IPS-18a (cell line): ENCODE measurements around the gene RNH1.

ENCODE experiments used
- H3K27ac ChIP-seq: one replicate; pipeline ENCODE4 v1.5.1; 2013; ENCODE audit warnings: low read length
- H3K27me3 ChIP-seq: one replicate; pipeline ENCODE4 v1.6.1; 2013; ENCODE audit warnings: mild to moderate bottlenecking, low read length; ENCODE audit not compliant: control insufficient read depth, insufficient read depth
- H3K36me3 ChIP-seq: one replicate; pipeline ENCODE4 v1.6.1; 2013; ENCODE audit warnings: low read depth, low read length; ENCODE audit not compliant: control insufficient read depth
- H3K4me1 ChIP-seq: one replicate; pipeline ENCODE4 v1.6.1; 2013; ENCODE audit warnings: low read depth, low read length; ENCODE audit not compliant: control insufficient read depth
- H3K4me3 ChIP-seq: one replicate; pipeline ENCODE4 v1.5.1; 2013; ENCODE audit warnings: low read length
- H3K9ac ChIP-seq: one replicate; pipeline ENCODE4 v1.6.1; 2013; ENCODE audit warnings: mild to moderate bottlenecking, low read length, moderate library complexity
- H3K9me3 ChIP-seq: one replicate; pipeline ENCODE4 v1.6.1; 2013; ENCODE audit warnings: low read depth, low read length; ENCODE audit not compliant: control insufficient read depth

RNH1 gene

DNA sequence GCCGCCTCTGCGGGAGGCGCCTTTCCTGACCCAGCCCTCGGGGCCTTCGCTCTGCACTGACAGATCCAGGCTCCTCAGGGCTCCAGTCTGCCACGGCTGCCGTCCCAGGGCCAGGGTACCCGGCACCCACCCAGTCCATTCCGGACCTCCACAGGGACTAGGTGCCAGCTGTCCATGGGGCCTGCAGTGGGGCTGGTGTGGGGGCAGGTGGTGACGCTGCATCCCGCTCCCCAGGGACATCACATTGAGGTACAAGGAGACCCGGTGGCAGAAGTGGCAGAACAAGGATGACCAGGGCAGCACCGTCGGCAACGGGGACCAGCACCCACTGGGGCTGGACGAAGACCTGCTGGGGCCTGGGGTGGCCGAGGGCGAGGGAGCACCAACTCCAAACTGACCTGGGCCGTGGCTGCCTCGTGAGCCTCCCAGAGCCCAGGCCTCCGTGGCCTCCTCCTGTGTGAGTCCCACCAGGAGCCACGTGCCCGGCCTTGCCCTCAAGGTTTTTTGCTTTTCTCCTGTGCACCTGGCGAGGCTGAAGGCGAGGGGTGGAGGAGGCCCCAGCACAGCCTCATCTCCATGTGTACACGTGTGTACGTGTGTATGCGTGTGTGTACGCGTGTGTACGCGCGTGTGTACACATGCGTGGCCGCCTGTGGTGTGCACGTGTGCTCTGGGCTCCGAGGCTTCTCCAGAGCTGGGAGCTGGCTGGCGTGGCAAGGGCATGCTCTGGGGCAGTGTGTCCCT, 16.7 kb downstream of the RNH1 start:
- peaks cover 9% of the 10 kb centered on the region for H3K36me3 ChIP-seq
- no peaks in the 10 kb centered on the region for H3K27me3 ChIP-seq
- no peak overlapping the region for H3K27ac ChIP-seq
- no peaks in the 10 kb centered on the region for H3K9me3 ChIP-seq
- H3K4me1 ChIP-seq: no peaks in the 10 kb centered on the region
- H3K9ac ChIP-seq: no peak overlapping the region
- no peak overlapping the region for H3K4me3 ChIP-seq

DNA sequence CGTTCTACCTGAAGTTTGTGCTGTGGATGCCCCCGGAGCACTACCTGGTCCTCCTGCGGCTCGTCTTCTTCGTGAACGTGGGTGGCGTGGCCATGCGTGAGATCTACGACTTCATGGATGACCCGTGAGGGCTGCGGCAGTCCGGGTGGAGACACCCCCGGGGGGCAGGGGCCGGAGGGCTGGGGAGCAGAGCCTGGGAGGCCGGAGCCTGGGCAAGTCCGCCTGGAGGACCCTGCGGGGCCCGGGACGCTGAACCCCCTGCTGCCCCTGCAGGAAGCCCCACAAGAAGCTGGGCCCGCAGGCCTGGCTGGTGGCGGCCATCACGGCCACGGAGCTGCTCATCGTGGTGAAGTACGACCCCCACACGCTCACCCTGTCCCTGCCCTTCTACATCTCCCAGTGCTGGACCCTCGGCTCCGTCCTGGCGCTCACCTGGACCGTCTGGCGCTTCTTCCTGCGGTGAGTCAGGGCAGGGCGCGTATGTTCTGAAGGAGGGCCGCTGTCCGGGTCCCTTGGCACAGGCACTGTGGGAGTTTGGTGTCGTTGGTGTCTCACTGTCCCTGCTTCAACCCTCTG, 17.3 kb downstream of the RNH1 start:
- Histone ChIP-seq H3K36me3 (peaks cover 9% of the 10 kb centered on the region), H3K9me3 (no peaks in the 10 kb centered on the region), H3K4me1 (no peaks in the 10 kb centered on the region), H3K27ac (no peak overlapping the region), H3K27me3 (no peaks in the 10 kb centered on the region), H3K9ac (no peak overlapping the region), H3K4me3 (no peak overlapping the region)

DNA sequence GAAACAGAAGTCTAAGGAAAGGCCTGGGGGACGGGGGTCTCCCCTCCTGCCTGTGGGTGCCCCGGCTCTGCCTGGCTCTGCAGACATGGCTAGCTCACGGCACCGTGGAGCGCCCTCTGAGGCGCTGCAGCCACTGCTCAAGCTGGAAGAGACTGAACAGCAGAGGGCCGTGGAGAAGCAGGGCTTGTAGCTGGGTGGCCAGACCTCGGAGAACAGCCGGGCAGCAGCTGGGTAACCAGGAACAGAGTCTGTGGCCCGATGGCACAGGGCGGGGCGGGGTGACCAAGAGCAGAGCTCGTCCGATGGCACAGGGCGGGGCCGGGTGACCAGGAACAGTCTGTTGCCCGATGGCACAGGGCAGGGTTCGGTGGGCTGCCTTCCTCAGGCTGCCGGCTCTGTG, 18.1 kb downstream of the RNH1 start:
- no peak overlapping the region for H3K27ac ChIP-seq
- no peaks in the 10 kb centered on the region for H3K9me3 ChIP-seq
- H3K36me3 ChIP-seq: peaks cover 9% of the 10 kb centered on the region
- no peaks in the 10 kb centered on the region for H3K27me3 ChIP-seq
- H3K4me3 ChIP-seq: no peak overlapping the region
- no peaks in the 10 kb centered on the region for H3K4me1 ChIP-seq
- H3K9ac ChIP-seq: no peak overlapping the region

DNA sequence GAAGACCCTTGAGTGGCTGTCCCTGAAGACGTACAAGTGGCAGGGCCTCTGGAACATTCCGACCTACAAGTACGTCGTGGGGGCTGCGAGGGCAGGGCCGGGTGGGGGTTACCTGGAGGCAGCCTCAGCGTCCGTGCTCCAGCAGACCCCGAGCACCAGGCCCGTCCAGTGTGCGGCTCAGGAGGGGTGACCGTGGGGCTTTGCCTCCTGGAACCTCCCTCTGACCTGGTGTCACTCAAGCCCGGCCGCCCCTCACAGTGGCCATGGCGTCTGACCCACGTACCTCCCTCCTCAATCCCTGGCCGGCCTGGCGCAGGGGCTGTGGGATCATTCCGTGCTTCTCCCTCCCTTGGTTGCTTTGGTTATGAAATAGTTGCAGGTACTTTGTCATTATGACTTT, 18.5 kb downstream of the RNH1 start:
- no peaks in the 10 kb centered on the region for H3K27me3 ChIP-seq

DNA sequence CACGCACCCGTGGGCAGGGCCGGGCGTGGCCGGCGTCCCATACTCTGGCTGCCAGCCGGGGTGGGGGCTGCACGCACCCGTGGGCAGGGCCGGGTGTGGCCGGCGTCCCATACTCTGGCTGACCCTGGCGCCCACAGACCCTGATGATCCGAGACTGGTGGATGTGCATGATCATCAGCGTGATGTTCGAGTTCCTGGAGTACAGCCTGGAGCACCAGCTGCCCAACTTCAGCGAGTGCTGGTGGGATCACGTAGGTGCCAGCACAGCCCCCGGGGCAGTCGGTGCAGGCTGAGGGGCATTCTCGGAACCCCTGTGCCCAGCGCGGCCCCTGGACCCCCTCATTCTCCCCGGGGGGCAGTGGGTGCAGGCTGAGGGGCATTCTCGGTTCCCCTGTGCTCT, 19.0 kb downstream of the RNH1 start:
- Histone ChIP-seq H3K4me1 (no peaks in the 10 kb centered on the region), H3K27me3 (no peaks in the 10 kb centered on the region), H3K36me3 (peaks cover 9% of the 10 kb centered on the region), H3K9ac (no peak overlapping the region), H3K27ac (no peak overlapping the region), H3K4me3 (no peak overlapping the region), H3K9me3 (no peaks in the 10 kb centered on the region)

More for the DNA sequence above, 18.5 kb downstream of the RNH1 start:
- H3K4me3 ChIP-seq: no peak overlapping the region
- H3K36me3 ChIP-seq: peaks cover 9% of the 10 kb centered on the region
- no peaks in the 10 kb centered on the region for H3K9me3 ChIP-seq
- no peak overlapping the region for H3K9ac ChIP-seq
- H3K27ac ChIP-seq: no peak overlapping the region
- no peaks in the 10 kb centered on the region for H3K4me1 ChIP-seq

- H3K4me3 ChIP-seq: no peak overlapping the region
- peaks cover 9% of the 10 kb centered on the region for H3K36me3 ChIP-seq
- no peaks in the 10 kb centered on the region for H3K4me1 ChIP-seq
- H3K27me3 ChIP-seq: no peaks in the 10 kb centered on the region
- H3K9ac ChIP-seq: no peak overlapping the region
- no peaks in the 10 kb centered on the region for H3K9me3 ChIP-seq
- no peak overlapping the region for H3K27ac ChIP-seq
Observed at GRCh38 chr11:487571-488021, 19.4 kb downstream of the RNH1 start.

GRCh38 chr11:486189-486588, 20.9 kb downstream of the RNH1 start:
- Histone ChIP-seq H3K4me1 (no peaks in the 10 kb centered on the region), H3K9me3 (no peaks in the 10 kb centered on the region), H3K36me3 (peaks cover 9% of the 10 kb centered on the region), H3K27ac (no peak overlapping the region), H3K9ac (no peak overlapping the region), H3K27me3 (no peaks in the 10 kb centered on the region), H3K4me3 (no peak overlapping the region)

- Histone ChIP-seq H3K9ac (no peak overlapping the region), H3K27me3 (no peaks in the 10 kb centered on the region), H3K27ac (no peak overlapping the region), H3K4me3 (no peak overlapping the region), H3K9me3 (no peaks in the 10 kb centered on the region), H3K4me1 (no peaks in the 10 kb centered on the region), H3K36me3 (no peaks in the 10 kb centered on the region)
Observed at GRCh38 chr11:484616-485015, 22.4 kb downstream of the RNH1 start.

DNA sequence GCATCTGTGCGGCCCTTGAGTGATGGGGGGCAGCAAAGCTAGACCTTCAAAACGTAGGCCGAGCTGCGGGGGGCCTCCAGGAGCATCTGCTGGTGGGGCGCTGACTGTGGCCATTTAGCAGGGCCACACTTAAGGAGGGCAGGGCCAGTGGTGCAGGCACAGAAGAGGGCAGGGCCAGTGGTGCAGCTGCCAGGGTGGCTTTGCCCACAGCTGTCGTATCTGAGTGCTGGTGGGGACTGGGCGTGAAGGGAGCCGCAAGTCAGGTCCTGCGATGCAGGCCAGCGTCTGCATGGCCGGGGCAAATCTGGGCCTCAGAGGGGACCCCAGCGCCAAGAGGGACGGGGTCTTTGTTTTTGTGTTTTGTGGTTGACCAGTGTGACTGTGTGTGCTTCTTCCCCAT, 27.7 kb downstream of the RNH1 start:
- H3K27me3 ChIP-seq: no peaks in the 10 kb centered on the region
- no peak overlapping the region for H3K9ac ChIP-seq
- H3K36me3 ChIP-seq: no peaks in the 10 kb centered on the region
- no peaks in the 10 kb centered on the region for H3K9me3 ChIP-seq
- H3K27ac ChIP-seq: no peak overlapping the region
- H3K4me1 ChIP-seq: no peaks in the 10 kb centered on the region
- H3K4me3 ChIP-seq: no peak overlapping the region

DNA sequence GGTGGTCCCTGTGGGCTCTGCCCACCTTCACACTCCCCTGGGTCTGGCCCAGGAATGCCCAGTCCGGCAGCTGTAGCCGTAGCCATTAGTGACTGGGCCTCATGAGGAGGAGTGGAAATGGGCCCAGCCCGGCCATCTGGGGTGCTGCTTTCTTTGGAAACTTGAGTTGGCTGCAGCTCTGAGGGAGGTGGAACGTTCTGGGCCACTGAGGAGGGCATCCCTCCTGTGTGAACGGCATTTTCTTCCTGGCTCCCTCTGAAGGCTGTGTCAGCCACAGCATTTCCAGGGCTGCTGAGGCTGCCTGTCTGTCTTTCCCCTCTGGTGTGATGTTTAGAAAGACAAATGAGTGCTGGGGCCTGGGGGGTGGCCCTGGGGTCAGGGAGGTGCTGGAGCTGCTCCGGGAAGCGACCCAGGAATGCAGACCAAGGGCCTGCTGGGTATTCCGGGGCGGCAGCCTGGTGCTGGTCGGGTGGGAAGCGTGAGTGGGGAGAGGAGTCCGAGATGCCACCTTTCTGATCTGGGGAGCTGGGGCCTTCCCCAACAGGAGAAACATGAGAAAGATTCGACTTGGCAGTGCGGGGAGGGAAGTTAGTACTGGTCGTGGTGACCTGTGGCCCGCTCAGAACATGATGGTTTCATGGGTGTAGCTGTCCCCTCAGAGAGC, 29.9 kb downstream of the RNH1 start:
- H3K4me3 ChIP-seq: no peak overlapping the region
- no peaks in the 10 kb centered on the region for H3K9me3 ChIP-seq
- H3K36me3 ChIP-seq: no peaks in the 10 kb centered on the region
- no peak overlapping the region for H3K27ac ChIP-seq
- H3K4me1 ChIP-seq: no peaks in the 10 kb centered on the region
- no peak overlapping the region for H3K9ac ChIP-seq
- no peaks in the 10 kb centered on the region for H3K27me3 ChIP-seq

DNA sequence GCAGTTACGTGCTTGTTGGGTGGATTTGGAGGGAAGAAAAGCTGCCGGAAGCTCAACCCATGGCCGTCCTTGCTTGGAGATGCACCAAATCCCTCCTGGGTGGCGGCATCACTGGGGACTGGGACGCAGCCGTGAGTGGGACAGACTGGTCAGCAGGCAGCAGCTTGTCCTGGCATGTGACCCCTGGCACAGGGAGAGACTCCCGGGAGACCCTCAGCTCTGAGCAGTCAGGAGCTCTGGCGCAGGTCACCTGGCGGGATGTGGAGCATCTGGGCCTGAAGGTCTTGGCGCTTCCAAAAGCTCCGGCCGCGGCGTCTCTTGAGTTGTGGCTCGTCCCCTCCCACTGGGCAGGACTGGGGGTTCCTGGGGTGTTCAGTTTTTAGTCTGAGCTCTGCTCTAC, 30.6 kb downstream of the RNH1 start:
- H3K9ac ChIP-seq: no peak overlapping the region
- no peaks in the 10 kb centered on the region for H3K27me3 ChIP-seq
- H3K4me3 ChIP-seq: no peak overlapping the region
- H3K27ac ChIP-seq: no peak overlapping the region
- no peaks in the 10 kb centered on the region for H3K36me3 ChIP-seq
- no peaks in the 10 kb centered on the region for H3K4me1 ChIP-seq
- H3K9me3 ChIP-seq: no peaks in the 10 kb centered on the region

DNA sequence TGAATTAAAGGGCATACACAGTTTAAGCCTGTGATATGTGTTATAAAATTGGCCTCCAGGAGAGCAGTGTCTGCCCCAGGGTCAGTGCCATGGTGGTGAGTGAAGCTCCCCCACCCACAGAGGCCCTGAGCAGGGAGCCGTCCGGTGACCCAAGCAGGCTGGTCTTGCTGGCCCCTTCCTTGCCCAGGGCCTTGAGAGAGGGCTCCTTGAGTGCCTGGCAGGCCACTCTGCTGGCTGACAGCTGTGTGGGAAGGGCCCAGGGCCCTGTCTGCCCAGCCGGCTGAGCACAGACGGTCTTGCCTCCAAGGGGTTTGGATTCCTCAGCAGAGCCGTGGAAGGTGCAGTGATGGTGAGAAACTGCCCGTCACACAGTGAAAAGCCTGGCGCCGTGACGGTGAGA, 31.1 kb downstream of the RNH1 start:
- H3K27me3 ChIP-seq: no peaks in the 10 kb centered on the region
- no peak overlapping the region for H3K9ac ChIP-seq
- H3K4me1 ChIP-seq: no peaks in the 10 kb centered on the region
- no peak overlapping the region for H3K4me3 ChIP-seq
- no peaks in the 10 kb centered on the region for H3K36me3 ChIP-seq
- H3K27ac ChIP-seq: no peak overlapping the region
- no peaks in the 10 kb centered on the region for H3K9me3 ChIP-seq
